SIG-M5 treated with dmso at 0.1 percent for 504 hours (cell line): ENCODE results near the gene PYCR2.
"Not testable (repeated sequence)": the region's sequence is repeated elsewhere in the genome, so short reads cannot be mapped to it uniquely, and the experiment has no call there.

Source experiments
- DNase-seq: peaks from one replicate; lab custom pipeline; 2025; ENCODE audit not compliant: unreplicated experiment; lab: John Stamatoyannopoulos, UW

Gene PYCR2

GRCh38 chr1:225923692-225924555 lies at the start of gene PYCR2:
Gene PYCR2 (minus strand): TSS chr1:225924250. CDS start chr1:225924110, 140 bp downstream.
- peak; percentile 98 for DNase-seq

- no peak for DNase-seq
Measured at GRCh38 chr1:225973158-225973557, 49.1 kb upstream of the PYCR2 start.

DNA sequence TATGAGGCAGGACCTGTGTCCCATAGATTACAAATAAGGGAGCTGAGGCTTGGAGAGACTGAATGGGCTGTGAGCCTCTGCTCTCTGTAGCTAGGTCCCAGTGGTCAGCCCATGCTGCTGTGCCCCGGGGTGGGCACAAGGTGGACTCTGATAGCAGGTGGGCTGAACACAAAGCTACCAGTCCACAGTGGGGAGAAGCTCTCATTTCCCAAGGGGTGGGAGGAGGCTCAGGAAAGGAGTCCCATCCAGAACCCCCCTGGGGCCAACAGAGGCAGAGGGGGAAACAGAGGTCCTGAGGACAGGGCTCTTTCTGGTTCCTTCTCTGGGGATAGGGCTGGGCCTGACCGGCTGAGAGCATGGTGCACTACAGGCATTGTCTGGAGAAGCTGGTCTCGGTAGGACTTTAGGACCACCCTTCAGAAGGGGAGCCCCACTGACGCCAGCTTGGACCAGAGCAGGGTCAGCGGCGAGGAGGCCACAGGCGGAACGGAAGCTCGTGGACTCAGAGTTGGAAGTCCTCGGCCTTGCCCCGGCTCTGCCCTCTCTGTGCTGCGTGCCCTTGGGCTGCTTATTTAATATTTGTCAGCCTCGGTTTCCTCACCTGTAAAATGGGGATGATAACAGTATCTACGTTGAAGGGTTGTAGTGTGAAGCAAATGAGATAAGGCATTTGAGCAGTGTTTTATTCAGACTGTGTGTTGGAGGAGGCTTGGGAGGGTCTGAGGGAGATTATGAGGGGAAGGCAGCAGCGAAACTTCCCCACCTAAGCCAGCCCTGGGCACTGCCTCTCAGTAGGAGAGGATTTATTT lies 48.5 kb upstream of the PYCR2 start:
- DNase-seq, result no peak

DNA sequence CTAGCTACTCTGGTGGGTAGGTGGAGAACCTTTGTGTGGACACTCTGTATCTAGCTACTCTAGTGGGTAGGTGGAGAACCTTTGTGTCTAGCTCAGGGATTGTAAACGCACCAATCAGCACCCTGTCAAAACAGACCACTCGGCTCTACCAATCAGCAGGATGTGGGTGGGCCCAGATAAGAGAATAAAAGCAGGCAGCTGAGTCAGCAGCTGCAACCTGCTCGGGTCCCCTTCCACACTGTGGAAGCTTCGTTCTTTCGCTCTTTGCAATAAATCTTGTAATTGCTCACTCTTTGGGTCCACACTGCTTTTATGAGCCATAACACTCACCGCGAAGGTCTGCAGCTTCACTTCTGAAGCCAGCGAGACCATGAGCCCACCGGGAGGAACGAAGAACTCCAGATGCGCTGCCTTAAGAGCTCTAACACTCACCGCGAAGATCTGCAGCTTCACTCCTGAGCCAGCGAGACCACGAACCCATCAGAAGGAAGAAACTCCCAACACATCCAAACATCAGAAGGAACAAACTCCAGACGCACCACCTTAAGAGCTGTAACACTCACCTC lies 46.6 kb upstream of the PYCR2 start:
- not testable (repeated sequence) for DNase-seq

- DNase-seq, result not testable (repeated sequence)
Measured at GRCh38 chr1:225969751-225970150, 45.7 kb upstream of the PYCR2 start.

DNA sequence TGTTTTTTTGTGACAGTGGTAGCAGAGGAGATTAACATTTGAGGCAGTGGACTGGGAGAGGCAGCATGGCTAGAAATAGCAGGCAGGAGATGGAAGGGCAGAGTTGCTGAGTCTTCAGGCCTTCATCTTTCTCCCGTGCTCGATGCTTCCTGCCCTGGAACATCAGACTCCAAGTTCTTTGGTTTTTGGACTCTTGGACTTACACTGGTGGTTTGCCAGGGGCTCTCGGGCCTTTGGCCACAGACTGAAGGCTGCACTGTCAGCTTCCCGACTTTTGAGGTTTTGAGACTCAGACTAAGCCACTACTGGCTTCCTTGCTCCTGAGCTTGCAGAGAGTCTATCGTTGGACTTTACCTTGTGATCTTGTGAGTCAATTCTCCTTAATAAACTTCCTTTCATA lies 41.2 kb upstream of the PYCR2 start:
- DNase-seq, result no peak

GRCh38 chr1:225963735-225964530 lies 39.9 kb upstream of the PYCR2 start:
- no peak for DNase-seq

GRCh38 chr1:225962440-225962975 lies 38.5 kb upstream of the PYCR2 start:
- DNase-seq, result peak; percentile 12

DNA sequence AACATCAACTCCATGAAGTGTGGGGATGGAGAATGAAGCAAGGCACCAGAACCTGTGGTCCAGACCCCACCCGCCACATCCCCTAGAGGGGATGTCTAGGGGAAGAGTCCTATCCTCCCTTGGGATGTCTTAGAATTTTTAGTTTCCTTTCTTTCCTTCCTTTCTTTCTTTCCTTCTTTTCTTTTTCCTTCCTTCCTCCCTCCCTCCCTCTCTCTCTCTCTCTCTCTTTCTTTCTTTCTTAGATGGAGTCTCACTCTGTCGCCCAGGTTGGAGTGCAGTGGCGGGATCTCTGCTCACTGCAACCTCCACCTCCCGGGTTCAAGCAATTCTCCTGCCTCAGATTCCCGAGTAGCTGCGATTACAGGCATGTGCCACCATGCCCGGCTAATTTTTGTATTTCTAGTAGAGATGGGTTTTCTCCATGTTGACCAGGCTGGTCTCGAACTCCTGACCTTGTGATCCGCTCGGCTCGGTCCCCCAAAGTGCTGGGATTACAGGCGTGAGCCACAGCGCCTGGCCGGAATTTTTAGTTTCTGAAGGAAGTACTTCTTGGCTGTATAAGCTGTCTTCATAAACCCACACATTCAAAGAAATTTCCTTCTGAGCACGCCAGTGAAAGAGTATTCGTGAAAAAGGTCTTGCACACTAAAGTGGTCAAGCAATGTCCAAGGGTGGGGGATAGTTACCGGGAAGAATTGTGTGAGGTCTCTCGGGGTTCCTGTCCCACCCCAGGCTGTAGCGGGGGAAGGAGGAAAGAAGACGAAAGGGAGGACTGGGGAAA lies 37.8 kb upstream of the PYCR2 start:
- DNase-seq, result no peak

DNA sequence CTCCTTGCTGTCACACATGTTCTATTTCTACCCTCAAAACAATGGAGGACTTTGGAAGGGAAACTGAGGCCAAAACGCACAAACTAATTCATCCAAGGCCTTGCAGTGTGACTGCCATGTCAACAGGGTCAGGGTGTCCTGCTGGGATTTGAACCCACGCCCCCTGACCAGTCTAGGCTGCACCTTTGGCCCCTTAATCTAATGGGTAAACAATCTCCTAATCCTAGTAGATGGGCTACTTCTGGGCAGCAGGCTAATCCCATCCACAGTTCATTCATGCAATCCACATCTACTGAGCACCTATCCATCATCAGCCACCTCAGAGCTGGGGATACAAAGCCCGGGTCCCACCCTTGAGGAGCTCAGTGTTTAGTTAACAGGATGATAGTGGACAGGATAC lies 34.0 kb upstream of the PYCR2 start:
- DNase-seq, result no peak

DNA sequence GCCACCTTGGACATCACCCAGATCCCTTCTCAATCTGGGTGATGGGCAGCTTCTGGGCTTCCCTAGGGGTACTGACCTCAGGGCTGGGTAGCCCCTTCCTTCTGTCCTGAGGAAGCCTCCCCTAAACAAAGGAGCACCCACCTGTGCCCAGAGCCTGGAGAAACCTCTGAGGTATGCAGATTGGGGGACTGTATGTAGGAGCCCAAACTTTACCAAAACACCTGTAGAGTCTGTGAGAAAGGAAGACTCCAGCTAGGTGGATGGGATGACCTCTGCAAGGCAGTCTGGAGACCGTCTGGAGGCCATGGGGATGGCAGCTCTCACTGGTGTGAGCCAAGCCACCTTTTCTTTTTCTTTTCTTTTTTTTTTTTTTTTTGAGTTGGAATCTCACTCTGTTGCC lies 30.7 kb upstream of the PYCR2 start:
- no peak for DNase-seq

- no peak for DNase-seq
Measured at GRCh38 chr1:225953315-225953714, 29.3 kb upstream of the PYCR2 start.

- no peak for DNase-seq
Measured at GRCh38 chr1:225950905-225951497, 27.0 kb upstream of the PYCR2 start.

- no peak for DNase-seq
Measured at GRCh38 chr1:225949041-225949440, 25.0 kb upstream of the PYCR2 start.

DNA sequence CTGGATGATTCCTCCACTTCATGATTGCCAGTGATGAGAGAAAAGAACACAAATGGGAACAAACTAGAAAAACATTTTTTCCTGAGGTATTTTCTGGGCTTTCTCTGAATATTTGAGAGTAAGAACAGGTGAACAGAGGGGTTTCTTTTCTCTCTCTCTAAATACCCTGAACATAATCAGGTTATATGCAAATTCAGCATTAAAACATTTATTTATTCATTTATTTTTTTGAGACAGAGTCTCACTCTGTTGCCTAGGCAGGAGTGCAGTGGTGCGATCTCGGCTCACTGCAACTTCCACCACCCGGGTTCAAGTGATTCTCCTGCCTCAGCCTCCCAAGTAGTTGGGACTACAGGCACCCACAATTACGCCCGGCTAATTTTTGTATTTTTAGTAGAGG lies 22.8 kb upstream of the PYCR2 start:
- DNase-seq, result no peak

- DNase-seq, result no peak
Measured at GRCh38 chr1:225946082-225946620, 22.1 kb upstream of the PYCR2 start.

DNA sequence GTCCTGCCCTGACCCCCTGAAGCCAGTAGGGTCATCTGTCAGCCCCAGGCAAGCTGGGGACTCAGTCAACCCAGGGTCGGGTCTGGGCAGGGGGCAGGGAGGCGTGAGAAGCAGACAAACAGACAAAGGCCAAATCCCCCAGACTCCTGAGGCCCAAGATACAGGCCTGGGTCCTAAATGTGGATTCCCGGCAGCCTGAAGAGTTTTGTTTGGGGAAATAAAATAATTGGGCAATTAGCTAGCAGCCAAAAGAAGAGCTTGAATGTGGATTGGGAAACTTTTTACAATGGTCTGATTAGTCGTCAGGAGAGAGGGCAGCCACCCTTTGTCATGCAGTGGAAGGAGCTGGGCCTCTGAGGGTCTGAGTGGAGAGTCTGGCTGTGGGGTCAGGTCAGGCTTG lies 21.5 kb upstream of the PYCR2 start:
- DNase-seq, result no peak

GRCh38 chr1:225944951-225945350 lies 20.9 kb upstream of the PYCR2 start:
- peak; percentile 89 for DNase-seq

GRCh38 chr1:225944387-225944786 lies 20.3 kb upstream of the PYCR2 start:
- DNase-seq, result no peak
